NCI-H82 treated with DMSO at 0.1 percent for 48 hours (cell line): ENCODE measurements around the gene GRID2.
A peak's percentile ranks its signal among the peaks of the same experiment; 100 is the strongest.

ENCODE experiments used
- DNase-seq: peaks from one replicate; lab custom pipeline; 2025; ENCODE audit not compliant: unreplicated experiment; lab: John Stamatoyannopoulos, UW

The GRID2 gene

GRCh38 chr4:92658318-92658717 is 354.6 kb downstream of the GRID2 start:
- DNase-seq, result peak; percentile 71

GRCh38 chr4:92677805-92678204 is 374.0 kb downstream of the GRID2 start:
- no peak for DNase-seq

GRCh38 chr4:92678292-92678691 is 374.5 kb downstream of the GRID2 start:
- DNase-seq, result no peak

GRCh38 chr4:92679149-92679548 is 375.4 kb downstream of the GRID2 start:
- no peak for DNase-seq

GRCh38 chr4:92714640-92715039 is 410.9 kb downstream of the GRID2 start:
- DNase-seq, result no peak

- no peak for DNase-seq
Observed at GRCh38 chr4:92733231-92733630, 429.5 kb downstream of the GRID2 start.

GRCh38 chr4:92735025-92735665 is 431.4 kb downstream of the GRID2 start:
- DNase-seq, result no peak

- DNase-seq, result no peak
Observed at GRCh38 chr4:92760433-92760832, 456.7 kb downstream of the GRID2 start.

DNA sequence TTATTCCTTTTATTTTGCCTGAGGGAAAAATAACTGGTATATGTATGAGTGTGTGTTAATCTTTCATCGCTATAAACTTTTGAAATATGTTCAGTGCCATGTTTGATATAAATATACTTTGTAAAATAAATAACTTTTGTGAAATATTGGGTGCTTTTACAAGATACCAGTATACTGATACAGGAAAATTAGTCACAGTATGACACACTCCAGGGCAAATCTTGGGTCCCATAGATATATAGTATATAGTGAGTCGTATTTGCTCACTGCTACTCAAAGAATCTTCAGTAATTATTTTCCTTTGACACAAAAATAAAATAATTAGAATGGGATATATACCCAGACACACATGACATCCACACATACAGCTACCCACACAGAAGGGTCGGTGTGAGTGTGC is 472.3 kb downstream of the GRID2 start:
- no peak for DNase-seq

DNA sequence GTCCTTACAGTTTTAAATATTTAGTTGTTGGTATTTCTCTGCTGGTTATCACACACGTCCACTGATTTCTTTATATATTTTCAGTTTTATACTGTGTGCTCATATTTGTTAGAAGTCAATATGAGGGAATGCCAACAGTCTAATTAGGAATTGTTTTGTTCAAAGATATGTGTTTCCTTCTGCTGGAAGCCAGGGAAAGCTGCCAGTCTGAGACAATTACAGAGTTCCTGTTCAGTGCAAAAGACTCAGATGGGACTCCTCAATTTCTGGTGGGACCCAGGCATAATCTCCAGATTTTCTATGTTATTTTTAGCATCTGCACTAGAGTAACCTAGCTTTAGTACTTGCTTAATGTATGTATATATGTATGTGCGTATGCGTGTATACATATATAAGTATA is 486.0 kb downstream of the GRID2 start:
- DNase-seq, result no peak

DNA sequence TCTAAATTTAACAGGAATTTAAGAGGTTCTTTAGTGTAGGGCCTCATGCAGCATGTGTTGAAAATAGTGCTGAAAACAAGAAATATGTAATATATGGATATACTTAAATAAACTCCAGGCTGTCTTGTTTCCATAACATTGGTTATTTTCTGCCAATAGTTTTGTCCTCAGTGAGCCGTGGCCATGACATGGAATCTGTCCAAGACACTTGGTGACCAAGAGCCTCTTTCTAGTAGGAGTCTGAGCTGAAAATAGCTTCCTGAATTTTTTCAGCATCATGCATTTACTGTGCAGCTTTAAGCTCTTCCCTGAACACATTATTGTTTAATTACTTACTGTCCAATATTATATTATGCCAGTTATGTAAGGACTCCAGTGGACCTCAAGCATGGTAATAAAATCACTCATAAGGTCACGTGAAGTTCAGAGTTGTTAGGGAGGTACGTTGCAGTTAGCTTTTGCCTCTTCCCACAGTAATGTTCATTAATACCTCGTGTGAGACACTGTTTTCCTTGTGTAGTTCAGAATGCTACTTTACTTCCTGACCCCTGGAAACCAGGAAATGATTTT is 488.2 kb downstream of the GRID2 start:
- no peak for DNase-seq

DNA sequence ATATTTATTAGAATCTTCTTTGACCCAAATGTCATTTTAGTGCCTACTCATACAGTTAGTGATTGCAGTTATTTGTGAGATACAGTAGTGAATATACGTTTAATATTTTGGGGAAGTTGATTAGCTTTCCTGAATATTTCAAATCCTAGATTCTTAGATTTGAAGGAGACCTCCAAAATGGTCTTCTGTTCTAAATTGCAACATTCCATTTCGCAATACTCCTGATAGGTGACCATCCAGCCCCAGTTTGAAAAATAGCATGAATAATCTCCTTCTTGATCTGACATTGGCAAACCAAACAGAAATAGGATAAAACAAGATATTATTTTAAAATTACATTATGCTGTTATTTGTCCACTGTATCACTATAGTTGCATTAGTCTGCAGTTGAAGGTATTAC is 505.6 kb downstream of the GRID2 start:
- no peak for DNase-seq

DNA sequence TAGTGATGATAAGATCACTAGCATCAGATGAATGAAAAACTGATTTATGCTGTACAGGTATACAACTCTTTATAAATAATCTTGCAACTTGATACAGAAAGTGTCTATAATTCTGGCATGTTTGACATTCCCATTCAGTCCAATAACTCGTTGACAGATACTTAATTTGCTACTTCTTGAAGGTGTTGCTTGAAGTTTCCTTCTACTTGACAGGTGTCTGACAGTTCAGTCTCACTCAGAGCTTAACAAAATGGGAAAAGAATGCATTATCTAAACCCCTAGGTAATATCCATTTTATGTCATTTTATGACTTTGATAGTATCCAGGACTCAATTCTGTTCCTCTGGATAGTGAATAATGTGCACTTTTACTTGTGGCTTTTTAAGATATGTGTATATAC is 508.9 kb downstream of the GRID2 start:
- DNase-seq, result no peak

DNA sequence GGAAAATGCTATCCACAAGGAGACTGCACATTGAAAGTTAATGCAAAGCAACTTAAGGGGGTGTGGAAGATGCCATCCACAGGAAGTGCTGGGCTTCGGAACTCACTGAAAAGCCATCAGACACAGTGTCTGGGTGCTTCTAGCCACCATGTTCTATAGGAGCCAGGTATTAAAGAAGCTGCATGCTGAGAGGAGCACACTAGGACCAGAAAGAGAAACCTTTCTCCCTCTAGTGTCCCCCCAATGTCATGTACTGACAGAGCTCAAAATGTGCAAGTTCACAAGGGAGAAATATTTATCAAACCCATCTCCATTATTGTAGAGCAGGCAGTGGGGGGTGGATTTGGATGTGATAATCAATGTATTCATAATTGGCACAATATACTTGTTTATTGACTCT is 510.9 kb downstream of the GRID2 start:
- no peak for DNase-seq

DNA sequence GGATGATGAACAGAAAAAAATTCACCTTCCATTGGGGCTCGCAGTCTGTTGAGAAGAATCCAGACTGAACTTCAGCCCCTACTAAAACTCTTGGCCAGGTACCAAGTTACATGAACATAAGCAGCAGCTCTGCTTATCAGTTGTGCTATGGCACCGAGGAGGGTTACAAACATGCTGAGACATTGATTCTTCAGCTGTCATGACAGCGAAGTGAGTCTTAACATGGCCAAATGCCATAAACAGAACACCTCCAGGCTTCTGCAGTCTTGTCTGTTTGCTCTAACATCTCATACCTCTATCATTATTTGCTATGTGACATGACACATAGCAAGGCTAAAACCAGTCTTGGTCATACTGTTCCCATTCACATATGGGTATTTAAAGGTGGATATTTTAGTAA is 521.5 kb downstream of the GRID2 start:
- no peak for DNase-seq

DNA sequence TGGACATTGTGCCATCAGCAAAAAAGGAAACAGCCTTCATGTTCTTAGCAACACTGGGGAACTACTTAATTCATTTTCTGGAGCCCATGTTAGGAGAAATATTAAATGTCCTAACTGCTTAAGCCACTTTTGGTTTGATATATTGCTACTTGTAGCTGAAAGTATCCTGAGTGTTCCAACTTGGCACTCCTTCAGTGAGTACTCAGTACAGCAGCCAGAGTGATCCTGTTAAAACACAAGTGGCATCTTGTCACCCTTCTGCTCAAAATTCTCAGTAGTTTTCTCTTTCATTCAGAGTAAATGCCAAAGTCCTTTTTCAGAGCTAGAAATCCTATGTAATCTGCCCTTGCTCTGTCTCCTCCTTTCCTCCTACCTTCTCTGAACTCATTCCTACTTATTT is 522.0 kb downstream of the GRID2 start:
- DNase-seq, result no peak

DNA sequence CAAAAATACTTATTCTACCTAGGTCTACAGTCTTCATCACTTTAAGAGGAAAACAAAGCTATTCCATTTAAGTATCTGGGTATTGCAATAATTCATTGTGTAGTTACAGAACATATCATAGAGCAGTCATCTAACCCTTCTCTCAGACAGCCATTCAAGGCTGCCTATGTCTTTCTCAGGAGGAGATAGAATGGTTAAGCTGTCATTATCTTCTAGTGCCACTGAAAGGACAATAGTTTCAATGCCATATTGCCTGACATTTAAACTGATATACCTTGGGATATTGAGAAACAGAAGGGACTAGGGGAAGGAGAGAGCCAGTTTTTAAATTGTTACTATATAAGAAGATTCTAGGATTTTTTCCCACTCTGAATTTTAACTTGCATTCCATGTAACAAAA is 527.0 kb downstream of the GRID2 start:
- DNase-seq, result no peak

DNA sequence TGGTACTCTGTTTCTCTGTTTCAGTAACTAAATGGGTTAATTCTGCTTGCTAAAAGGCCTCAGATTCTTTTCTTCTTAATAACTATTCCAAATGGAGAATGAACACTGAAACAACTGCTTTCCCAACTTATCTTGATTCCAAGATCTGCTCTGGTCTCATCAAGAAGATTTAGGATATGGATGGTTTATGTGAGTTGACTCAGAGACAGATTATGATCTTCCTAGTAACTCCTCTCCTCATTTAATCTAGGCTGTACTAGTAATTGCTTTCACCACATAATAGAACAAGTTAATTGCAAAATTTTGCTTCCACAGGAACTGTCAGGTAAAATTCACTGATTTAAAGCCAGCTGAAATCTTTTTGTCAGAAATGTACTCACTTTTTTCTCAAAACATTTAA is 537.1 kb downstream of the GRID2 start:
- DNase-seq, result no peak

GRCh38 chr4:92843784-92844183 is 540.0 kb downstream of the GRID2 start:
- no peak for DNase-seq

DNA sequence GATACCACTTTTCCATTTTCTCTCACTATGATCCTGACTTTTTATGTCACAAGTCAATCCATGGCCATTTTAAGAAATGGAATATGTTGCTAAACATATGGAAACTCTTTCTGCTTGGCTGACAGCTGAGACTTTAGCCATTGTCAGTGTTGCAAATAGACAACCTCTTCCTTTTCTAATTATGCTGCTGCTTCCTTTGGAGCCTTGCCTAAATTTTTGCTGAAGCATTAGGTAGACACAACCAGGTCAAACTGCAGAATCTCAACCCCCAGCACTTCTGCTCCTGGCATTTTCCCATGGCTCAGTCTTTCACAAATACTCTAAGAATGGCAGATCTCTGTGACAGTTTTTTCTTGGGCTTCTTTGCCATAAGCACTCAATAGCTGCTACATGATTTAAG is 543.3 kb downstream of the GRID2 start:
- no peak for DNase-seq

GRCh38 chr4:92862509-92862908 is 558.7 kb downstream of the GRID2 start:
- DNase-seq, result no peak

DNA sequence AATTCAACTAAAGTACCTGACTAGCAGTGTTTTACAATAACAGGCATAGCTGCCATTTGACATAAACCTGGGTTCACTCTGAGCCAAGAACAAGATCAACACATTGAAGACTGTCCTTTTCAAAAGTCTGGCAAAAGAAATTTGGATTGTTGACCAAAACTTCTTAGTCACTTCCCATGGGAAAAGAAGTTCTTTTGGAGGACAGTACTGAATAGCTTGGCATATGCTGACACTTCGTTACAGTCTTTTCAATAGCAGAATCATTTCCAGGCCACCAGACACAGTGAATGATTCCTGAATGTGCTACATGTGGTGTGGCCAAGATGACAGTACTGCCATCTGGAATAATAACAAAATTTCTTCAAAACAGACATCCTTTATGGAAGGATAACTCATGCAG is 560.3 kb downstream of the GRID2 start:
- no peak for DNase-seq

DNA sequence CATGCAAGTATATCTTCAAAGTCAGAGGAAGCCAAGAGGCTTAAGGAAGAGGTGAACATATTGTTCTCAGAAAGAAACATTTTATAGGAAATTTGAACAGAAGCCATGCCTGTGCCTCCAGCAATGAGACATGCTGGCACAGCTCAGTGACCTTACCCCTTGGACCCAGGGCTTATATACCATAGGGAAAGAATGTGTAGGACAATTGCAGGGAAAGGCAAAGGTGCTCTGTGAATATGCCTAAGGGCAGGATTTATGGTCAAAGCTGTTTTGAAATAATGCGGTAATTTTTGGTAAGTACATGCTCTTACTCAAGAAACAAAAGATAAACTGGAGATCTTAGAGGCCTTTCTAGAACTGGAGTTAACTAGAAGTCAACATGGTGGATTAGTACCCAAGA is 568.8 kb downstream of the GRID2 start:
- no peak for DNase-seq
